SJCRH30 (cell line): Measurements from ENCODE around the gene EPHB2. TPM values are rescaled to one million over a fixed set of nuclear protein-coding genes. Genes with fewer than 3 reads are reported as not detected.

ENCODE experiments used
- DNase-seq, 2 experiments: peaks; one replicate each; pipeline ENCODE4 v3.0.0-alpha.2; 2015 to 2020
- H3K27ac ChIP-seq: fragments of 250-450 bp; sonication (Bioruptor Pico); 2 replicates; pipeline ENCODE4 v1.5.1; 2020; ENCODE audit warnings: mild to moderate bottlenecking, moderate library complexity
- H3K27me3 ChIP-seq: fragments of 250-450 bp; sonication (Bioruptor Pico); 2 replicates; pipeline ENCODE4 v1.5.1; 2020; ENCODE audit warnings: mild to moderate bottlenecking, moderate library complexity
- H3K36me3 ChIP-seq: fragments of 250-450 bp; sonication (Bioruptor Pico); 2 replicates; pipeline ENCODE4 v1.5.1; 2020; ENCODE audit warnings: mild to moderate bottlenecking, moderate library complexity
- H3K4me1 ChIP-seq: fragments of 250-450 bp; sonication (Bioruptor Pico); 2 replicates; pipeline ENCODE4 v1.5.1; 2020; ENCODE audit warnings: mild to moderate bottlenecking, moderate library complexity
- H3K4me3 ChIP-seq: fragments of 250-450 bp; sonication (Bioruptor Pico); 2 replicates; pipeline ENCODE4 v1.5.1; 2020; ENCODE audit warnings: mild to moderate bottlenecking, moderate library complexity
- H3K9me3 ChIP-seq: fragments of 250-450 bp; sonication (Bioruptor Pico); replicated peaks from 2 replicates; pipeline ENCODE4 v1.5.1; 2020; ENCODE audit warnings: mild to moderate bottlenecking, moderate library complexity
- total RNA-seq: library from RNA; depleted of rRNA; stranded (reverse); fragments of >200 nt; shearing (Covaris generic); gene quantifications from 2 replicates; pipeline ENCODE4 v1.2.3, GENCODE V29; 2014; rRNA removed

The EPHB2 gene
- total RNA-seq, 1 experiment from 2014 or later, result 32.4 TPM

GRCh38 chr1:22970096-22970495 is 259.5 kb downstream of the EPHB2 start:
- no peak overlapping the region for H3K4me3 ChIP-seq
- peaks cover 33% of the 10 kb centered on the region for H3K4me1 ChIP-seq
- no peak overlapping the region for H3K27ac ChIP-seq
- no peaks in the 10 kb centered on the region for H3K27me3 ChIP-seq
- no peaks in the 10 kb centered on the region; the same call in 1 of the 2 replicates for H3K9me3 ChIP-seq
- no peak for DNase-seq
- no peaks in the 10 kb centered on the region for H3K36me3 ChIP-seq

Other genes starting within 250 kb of the EPHB2 start
- 1.3 and 1.5 TPM in 2 replicates for gene EPHA8, start 147.3 kb upstream of the EPHB2 start, total RNA-seq
- gene C1QA, start 74.2 kb upstream of the EPHB2 start, total RNA-seq, result 0.08 and 0.35 TPM in 2 replicates
- gene C1QC, start 67.2 kb upstream of the EPHB2 start, total RNA-seq, result not detected in 2 replicates
- not detected in 2 replicates for gene C1QB, start 57.6 kb upstream of the EPHB2 start, total RNA-seq